HepG2 (cell line): ENCODE measurements around the gene RNF11. TPM values are rescaled to one million over a fixed set of nuclear protein-coding genes. Genes with fewer than 3 reads are reported as not detected.

Experiments used
- ATAC-seq: fragments of 200-7000 bp; cut with Tn5 transposase; 3 replicates; pipeline ENCODE4 v1.9.1; 2020; ENCODE audit warnings: mild to moderate bottlenecking, moderate library complexity
- BruUV-seq: library from RNA; stranded (reverse); fragments of 400-500 nt; replicated peaks from 2 replicates; lab custom pipeline; 2021; lab: Mats Ljungman, UMichigan
- CTCF ChIA-PET: fragments of 300-600 bp; formaldehyde crosslinking; extraction: SDS; loops from one replicate; lab custom pipeline; 2021; ENCODE audit warnings: low total read pairs, inconsistent platforms, low intra/inter-chr PET ratio; lab: Yijun Ruan, JAX
- POLR2A ChIA-PET: fragments of 350-600 bp; sonication (Branson Sonifier 250); formaldehyde crosslinking; loops from one replicate; lab custom pipeline; 2020; ENCODE audit warnings: antibody characterized with exemption, inconsistent platforms; lab: Yijun Ruan, JAX
- DNase-seq: peaks from one replicate; pipeline ENCODE4 v3.0.0-alpha.2; 2015; ENCODE audit warnings: low spot score
- FAIRE-seq: peaks from 3 replicates; lab custom pipeline; 2011; peaks lifted over from hg19 to GRCh38; lab: Jason Lieb, UNC
- H2AFZ ChIP-seq: one replicate; pipeline ENCODE4 v1.6.1; 2011; ENCODE audit warnings: low read length, inconsistent platforms
- H3K27ac ChIP-seq: fragments of 300-600 bp; 3 replicates; pipeline ENCODE4 v1.8.0; 2011; ENCODE audit warnings: mixed run types, mild to moderate bottlenecking, mixed read lengths, low read length, inconsistent platforms; ENCODE audit not compliant: insufficient read depth; ENCODE audit errors: extremely low read length
- H3K27me3 ChIP-seq, 2 experiments: fragments of 200-600 bp in 1 of 2; 2 replicates in 1 of 2; 3 replicates in 1 of 2; pipeline versions ENCODE4 v1.6.0 to v1.8.0; 2011; ENCODE audit warnings: low read length in 2 of 2, mild to moderate bottlenecking in 2 of 2, moderate library complexity in 2 of 2, inconsistent platforms in 1 of 2; ENCODE audit not compliant: insufficient read depth in 2 of 2, control insufficient read depth in 1 of 2
- H3K36me3 ChIP-seq, 2 experiments: fragments of 200-600 bp in 1 of 2; replicated peaks in 1 of 2; 2 replicates in 1 of 2; 3 replicates in 1 of 2; pipeline versions ENCODE4 v1.5.1 to v1.8.0; 2011; ENCODE audit warnings: low read length in 2 of 2, inconsistent platforms in 1 of 2; ENCODE audit not compliant: insufficient read depth in 2 of 2, control insufficient read depth in 1 of 2
- H3K4me1 ChIP-seq: 2 replicates; pipeline ENCODE4 v1.5.1; 2012; ENCODE audit warnings: low read length, inconsistent platforms; ENCODE audit not compliant: insufficient read depth
- H3K4me2 ChIP-seq: 2 replicates; pipeline ENCODE4 v1.6.0; 2011; ENCODE audit warnings: low read depth, low read length, inconsistent platforms
- H3K4me3 ChIP-seq, 3 experiments: fragments of 200-600 bp in 1 of 3; sonication (generic), shearing (Covaris generic) in 1 of 3; replicated peaks in 1 of 3; 2 replicates each; pipeline ENCODE4 v1.5.1; 2011 to 2016; ENCODE audit warnings: low read length in 3 of 3, inconsistent platforms in 2 of 3, low read depth in 2 of 3, mild to moderate bottlenecking in 2 of 3, control low read depth in 1 of 3, mixed read lengths in 1 of 3; ENCODE audit not compliant: insufficient read depth in 1 of 3
- H3K79me2 ChIP-seq: one replicate; pipeline ENCODE4 v1.6.1; 2011; ENCODE audit warnings: low read length, inconsistent platforms; ENCODE audit not compliant: insufficient read depth
- H3K9ac ChIP-seq: 2 replicates; pipeline ENCODE4 v1.6.0; 2011; ENCODE audit warnings: mild to moderate bottlenecking, low read depth, low read length, inconsistent platforms; ENCODE audit not compliant: insufficient read depth
- H3K9me3 ChIP-seq: 2 replicates; pipeline ENCODE4 v1.5.1; 2012; ENCODE audit warnings: mild to moderate bottlenecking, low read length
- H4K20me1 ChIP-seq: 2 replicates; pipeline ENCODE4 v1.6.0; 2011; ENCODE audit warnings: inconsistent platforms, mild to moderate bottlenecking, low read length, moderate library complexity; ENCODE audit not compliant: insufficient read depth
- CERS6 ChIP-seq: sonication (generic); formaldehyde crosslinking; IDR thresholded peaks from 2 replicates; pipeline ENCODE4 v1.5.0; 2020; ENCODE audit warnings: missing genetic modification reagents
- GLI4 ChIP-seq: sonication (generic); formaldehyde crosslinking; IDR thresholded peaks from 2 replicates; pipeline ENCODE4 v1.5.1; 2020; ENCODE audit warnings: missing genetic modification reagents, mild to moderate bottlenecking, moderate library complexity, borderline replicate concordance
- JUND ChIP-seq: sonication (generic); formaldehyde crosslinking; IDR thresholded peaks from 2 replicates; pipeline ENCODE4 v1.8.0; 2022; ENCODE audit warnings: mild to moderate bottlenecking, missing genetic modification reagents
- MTF1 ChIP-seq: sonication (generic); formaldehyde crosslinking; IDR thresholded peaks from 2 replicates; pipeline ENCODE4 v1.5.0; 2020; ENCODE audit warnings: missing genetic modification reagents
- PHF21A ChIP-seq: sonication (generic); formaldehyde crosslinking; IDR thresholded peaks from 2 replicates; pipeline ENCODE4 v1.5.0; 2020; ENCODE audit warnings: mild to moderate bottlenecking, missing genetic modification reagents
- RNF2 ChIP-seq: fragments of 450-650 bp; conservative IDR thresholded peaks from 2 replicates; pipeline ENCODE4 v1.6.1; 2016; ENCODE audit warnings: low read depth
- SALL2 ChIP-seq: sonication (generic); formaldehyde crosslinking; IDR thresholded peaks from 2 replicates; pipeline ENCODE4 v1.8.1; 2023; ENCODE audit warnings: mild to moderate bottlenecking, missing genetic modification reagents, inconsistent platforms
- SP5 ChIP-seq: IDR thresholded peaks from 2 replicates; pipeline ENCODE4 v1.6.1; 2016; ENCODE audit warnings: low read depth, borderline replicate concordance
- TAF1 ChIP-seq: sonication (generic); formaldehyde crosslinking; IDR thresholded peaks from 2 replicates; pipeline ENCODE4 v1.4.0; 2020; ENCODE audit warnings: missing genetic modification reagents
- XBP1 ChIP-seq: sonication (generic); formaldehyde crosslinking; IDR thresholded peaks from 2 replicates; pipeline ENCODE4 v1.5.0; 2020; ENCODE audit warnings: missing genetic modification reagents
- ZBTB21 ChIP-seq: sonication (generic); formaldehyde crosslinking; IDR thresholded peaks from 2 replicates; pipeline ENCODE4 v1.4.0; 2020; ENCODE audit warnings: missing genetic modification reagents
- ZNF24 ChIP-seq: fragments of 450-650 bp; IDR thresholded peaks from 2 replicates; pipeline ENCODE4 v1.6.1; 2017; ENCODE audit warnings: antibody characterized with exemption, mild to moderate bottlenecking
- ZNF407 ChIP-seq: sonication (generic); formaldehyde crosslinking; IDR thresholded peaks from one replicate; pipeline ENCODE4 v1.5.1; 2020; ENCODE audit warnings: mild to moderate bottlenecking, missing genetic modification reagents; ENCODE audit errors: not compliant biosample characterization
- ZNF75D ChIP-seq: sonication (generic); formaldehyde crosslinking; IDR thresholded peaks from 2 replicates; pipeline ENCODE4 v1.8.1; 2023; ENCODE audit warnings: missing genetic modification reagents, mild to moderate bottlenecking, borderline replicate concordance
- ZSCAN30 ChIP-seq: sonication (generic); formaldehyde crosslinking; IDR thresholded peaks from 2 replicates; pipeline ENCODE4 v1.5.0; 2020; ENCODE audit warnings: mild to moderate bottlenecking, missing genetic modification reagents
- WGBS: methylation state at CpG from one replicate; pipeline ENCODE4 v1.1.6; 2017; ENCODE audit warnings: low lambda C conversion rate; 5-methylcytosine and 5-hydroxymethylcytosine counted together
- in situ Hi-C: cut with HindIII; loops from 2 replicates; pipeline ENCODE4 v1.10.0; 2017; ENCODE audit warnings: low pct_unique_long_range_greater_than_20kb; ENCODE audit not compliant: extremely low pct_ligation_motif_present
- intact Hi-C: fragments of 100-400 bp; cut with micrococcal nuclease; formaldehyde crosslinking; loops from one replicate; pipeline ENCODE4 v1.10.0; 2022; ENCODE audit not compliant: unreplicated experiment
- polyA plus RNA-seq, 8 experiments: library from polyadenylated mRNA; depleted of rRNA in 3 of 8; stranded (reverse) in 7 of 8; unstranded in 1 of 8; fragments of >200 nt; fragmentation: Illumina TruSeq in 4 of 8; extraction: Trizol in 4 of 8; gene quantifications; 2 replicates each; pipeline versions ENCODE4 v1.2.1 to v1.2.3, GENCODE V29; 2011 to 2016; ENCODE audit warnings: low read depth in 4 of 8, missing spikeins in 1 of 8, mixed read lengths in 1 of 8; ENCODE audit not compliant: insufficient read depth in 1 of 8
- total RNA-seq, 5 experiments: library from RNA; depleted of rRNA; stranded (reverse); fragments of >200 nt; fragmentation: Illumina TruSeq; extraction: Trizol; gene quantifications; 2 replicates each; pipeline ENCODE4 v1.2.3, GENCODE V29; 2016; ENCODE audit warnings: low read depth in 1 of 5
- TF ChIP-seq, protein P1 (sequence below): sonication (generic); formaldehyde crosslinking; IDR thresholded peaks from 2 replicates; pipeline ENCODE4 v1.8.1; 2023; ENCODE audit warnings: mild to moderate bottlenecking, moderate library complexity, missing genetic modification reagents

RNF11 gene
- total and polyA plus RNA-seq, 2 of the 13 experiments (the other 11 are each of a cell fraction or from before 2014, with no cell fraction given): 41.2 to 48.8 TPM

DNA sequence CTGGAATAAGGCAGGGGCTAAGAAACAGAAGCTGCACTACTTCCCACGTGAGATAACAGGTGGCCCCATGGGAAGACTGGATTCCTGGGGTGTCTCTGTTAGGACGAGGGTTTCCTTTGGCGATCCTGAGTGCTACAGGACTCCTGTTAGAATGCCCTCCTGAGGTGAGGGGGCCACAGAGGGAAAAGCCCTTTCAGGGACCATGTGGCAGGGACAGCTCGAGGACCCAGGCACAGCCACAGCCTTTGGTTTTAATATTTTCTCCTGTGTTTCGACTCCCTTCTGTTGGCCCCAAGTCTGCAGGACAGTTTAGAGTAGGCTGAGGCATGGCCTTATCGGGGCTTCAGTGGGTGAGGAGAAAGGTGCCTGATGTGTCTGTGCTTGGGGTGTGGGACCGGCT is 81.7 kb downstream of the RNF11 start:
- Histone ChIP-seq H3K36me3 (no peaks in the 10 kb centered on the region), H3K79me2 (no peaks in the 10 kb centered on the region), H3K9me3 (no peaks in the 10 kb centered on the region), H3K4me1 (peaks cover 37% of the 10 kb centered on the region), H3K27me3 (no peaks in the 10 kb centered on the region), H3K4me2 (no peak overlapping the region), H2AFZ (no peak overlapping the region), H3K4me3 (no peak overlapping the region), H3K27ac (no peak overlapping the region), H4K20me1 (no peaks in the 10 kb centered on the region), H3K9ac (no peak overlapping the region)
- no TSS peak for BruUV-seq
- in situ Hi-C loops (no loop called here), intact Hi-C loops (no loop called here)
- no peak for FAIRE-seq
- ATAC-seq: no peak
- DNase-seq: no peak
- 72% methylated on average over 7 of the region's 7 CpGs for WGBS
- CTCF ChIA-PET: no interaction called here
- POLR2A ChIA-PET: no interaction called here
- TF ChIP-seq ZNF407 (no peak), TAF1 (CRISPR knock-in tag) (no peak), PHF21A (no peak), ZNF24 (no peak), RNF2 (no peak), ZBTB21 (CRISPR knock-in tag) (no peak), SALL2 (CRISPR knock-in tag) (no peak), XBP1 (no peak), CERS6 (CRISPR knock-in tag) (no peak), ZNF75D (no peak), ZSCAN30 (no peak), JUND (CRISPR knock-in tag) (no peak), MTF1 (no peak), SP5 (CRISPR knock-in tag) (no peak), GLI4 (CRISPR knock-in tag) (no peak)
- TF ChIP-seq, protein P1, sequence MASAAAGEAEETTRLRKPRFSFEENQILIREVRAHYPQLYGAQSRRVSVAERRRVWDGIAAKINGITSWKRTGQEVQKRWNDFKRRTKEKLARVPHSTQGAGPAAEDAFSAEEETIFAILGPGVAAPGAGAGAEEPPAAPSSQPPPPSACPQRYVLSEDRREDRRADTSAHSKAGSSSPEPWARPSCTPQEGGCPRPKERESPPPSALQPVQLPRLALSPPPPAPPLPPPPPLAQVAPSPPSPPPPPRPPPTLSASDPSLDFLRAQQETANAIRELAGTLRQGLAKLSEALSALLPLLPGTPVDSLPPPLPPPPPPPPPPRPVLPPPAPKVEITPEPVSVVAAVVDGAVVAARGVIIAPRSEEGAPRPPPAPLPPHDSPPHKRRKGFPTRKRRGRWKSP (CRISPR knock-in tag): no peak
